Caco-2 (cell line): Measurements from ENCODE around the gene TEN1. TPM values are rescaled to one million over a fixed set of nuclear protein-coding genes. Genes with fewer than 3 reads are reported as not detected.

Experiments used
- BruUV-seq: library from RNA; stranded (reverse); fragments of 400-500 nt; replicated peaks from 2 replicates; lab custom pipeline; 2021; lab: Mats Ljungman, UMichigan
- CTCF ChIA-PET: fragments of 300-600 bp; sonication (Branson Sonifier 250); formaldehyde crosslinking; loops from one replicate; lab custom pipeline; 2022; ENCODE audit warnings: antibody characterized with exemption; lab: Charles Lee
- POLR2A ChIA-PET: fragments of 300-600 bp; sonication (Branson Sonifier 250); formaldehyde crosslinking; loops from one replicate; lab custom pipeline; 2022; ENCODE audit warnings: antibody characterized with exemption; lab: Charles Lee
- DNase-seq, 2 experiments: peaks; one replicate each; pipeline versions ENCODE4 v3.0.0 to v3.0.0-alpha.2; 2020 to 2022
- H3K27me3 ChIP-seq: replicated peaks from 2 replicates; pipeline ENCODE4 v1.6.0; 2011; ENCODE audit warnings: low read length; ENCODE audit not compliant: control insufficient read depth, insufficient read depth
- H3K36me3 ChIP-seq: 2 replicates; pipeline ENCODE4 v1.5.1; 2011; ENCODE audit warnings: low read length; ENCODE audit not compliant: control insufficient read depth, insufficient read depth
- H3K4me1 ChIP-seq: fragments of 250-450 bp; sonication (Bioruptor Pico); 2 replicates; pipeline ENCODE4 v1.5.1; 2020; ENCODE audit warnings: mild to moderate bottlenecking
- H3K4me3 ChIP-seq: 2 replicates; pipeline ENCODE4 v1.5.1; 2011; ENCODE audit warnings: low read depth, mild to moderate bottlenecking, control low read depth, low read length
- H3K9me3 ChIP-seq: fragments of 250-450 bp; sonication (Bioruptor Pico); 2 replicates; pipeline ENCODE4 v1.5.1; 2020; ENCODE audit warnings: mild to moderate bottlenecking, moderate library complexity
- H3K27ac Mint-ChIP-seq: one replicate; pipeline ENCODE4 v1.8.0; 2022; ENCODE audit warnings: mixed read lengths; ENCODE audit not compliant: unreplicated experiment
- H3K27me3 Mint-ChIP-seq: one replicate; pipeline ENCODE4 v1.8.0; 2022; ENCODE audit warnings: mixed read lengths; ENCODE audit not compliant: insufficient read depth, unreplicated experiment
- H3K36me3 Mint-ChIP-seq: one replicate; pipeline ENCODE4 v1.8.0; 2022; ENCODE audit warnings: mild to moderate bottlenecking, mixed read lengths; ENCODE audit not compliant: insufficient read depth, unreplicated experiment
- H3K4me1 Mint-ChIP-seq: one replicate; pipeline ENCODE4 v1.8.0; 2022; ENCODE audit warnings: low read depth, mixed read lengths; ENCODE audit not compliant: unreplicated experiment
- H3K4me3 Mint-ChIP-seq: one replicate; pipeline ENCODE4 v1.8.0; 2022; ENCODE audit warnings: mild to moderate bottlenecking, moderate library complexity, mixed read lengths; ENCODE audit not compliant: unreplicated experiment
- H3K9me3 Mint-ChIP-seq: one replicate; pipeline ENCODE4 v1.8.0; 2022; ENCODE audit warnings: mixed read lengths; ENCODE audit not compliant: unreplicated experiment
- CTCF ChIP-seq, 2 experiments: fragments of 200-600 bp in 1 of 2; IDR thresholded peaks; 1 replicate in 1 of 2; 2 replicates in 1 of 2; pipeline versions ENCODE4 v1.5.1 to v1.8.0; 2011 to 2022; ENCODE audit warnings: antibody characterized with exemption in 1 of 2, control low read depth in 1 of 2, inconsistent platforms in 1 of 2, low read depth in 1 of 2, low read length in 1 of 2, mild to moderate bottlenecking in 1 of 2, moderate library complexity in 1 of 2; ENCODE audit not compliant: insufficient read depth in 1 of 2, severe bottlenecking in 1 of 2, unreplicated experiment in 1 of 2
- intact Hi-C: fragments of 100-400 bp; cut with micrococcal nuclease; formaldehyde crosslinking; loops from one replicate; pipeline ENCODE4 v1.10.0; 2022; ENCODE audit not compliant: unreplicated experiment
- total RNA-seq: library from RNA; stranded (reverse); gene quantifications from 2 replicates; pipeline ENCODE4 v1.2.3, GENCODE V29; 2022

The TEN1 gene
- total RNA-seq, 1 experiment from 2014 or later = 20.3 TPM

GRCh38 chr17:76009969-76010661 is 31.1 kb downstream of the TEN1 start:
- Mint-ChIP-seq H3K9me3 (peaks cover 6% of the 10 kb centered on the region), H3K4me3 (no peak overlapping the region), H3K27me3 (no peaks in the 10 kb centered on the region), H3K36me3 (peaks cover 9% of the 10 kb centered on the region), H3K27ac (no peak overlapping the region), H3K4me1 (peaks cover 12% of the 10 kb centered on the region)
- no peaks in the 10 kb centered on the region for H3K36me3 ChIP-seq
- POLR2A ChIA-PET = interaction anchor here (0.6 kb wide), 1 partner anchor 104 kb away, joined by 19 read pairs; no protein-coding TSS in a partner anchor
- H3K4me1 ChIP-seq = peaks cover 11% of the 10 kb centered on the region
- DNase-seq = no peak
- BruUV-seq = no TSS peak
- intact Hi-C loops = loop anchor here (5.0 kb wide), 1 partner anchor 267 kb away; no protein-coding TSS in a partner anchor
- no peaks in the 10 kb centered on the region for H3K27me3 ChIP-seq
- CTCF ChIA-PET = interaction anchor here (0.6 to 1.5 kb wide), 3 partner anchors 10 to 111 kb away, joined by 5 to 7 read pairs (median 5); partner anchors contain the start of genes CDK3 and MRPL38
- no peak for TF ChIP-seq CTCF (IDR thresholded peaks at IDR 0.05; ENCODE audit: insufficient read depth in 1 of 2, low read depth in 1 of 2, low read length in 1 of 2, severe bottlenecking in 1 of 2, unreplicated experiment in 1 of 2)
- no peaks in the 10 kb centered on the region for H3K9me3 ChIP-seq
- H3K4me3 ChIP-seq = no peak overlapping the region

GRCh38 chr17:76011951-76012350 is 32.9 kb downstream of the TEN1 start:
- no peaks in the 10 kb centered on the region for H3K27me3 Mint-ChIP-seq

More at GRCh38 chr17:76011951-76012350, 32.9 kb downstream of the TEN1 start:
- intact Hi-C loops = loop anchor here (5.0 kb wide), 1 partner anchor 265 kb away; no protein-coding TSS in a partner anchor
- peaks cover 4% of the 10 kb centered on the region for H3K36me3 Mint-ChIP-seq
- H3K27me3 ChIP-seq = no peaks in the 10 kb centered on the region
- H3K9me3 ChIP-seq = no peaks in the 10 kb centered on the region
- DNase-seq = no peak
- H3K9me3 Mint-ChIP-seq = peaks cover 6% of the 10 kb centered on the region
- BruUV-seq = no TSS peak
- H3K4me1 Mint-ChIP-seq = peaks cover 12% of the 10 kb centered on the region
- H3K4me1 ChIP-seq = peaks cover 11% of the 10 kb centered on the region
- ChIA-PET POLR2A (interaction anchor here (0.5 to 0.7 kb wide), 2 partner anchors 115 to 343 kb away, joined by 3 read pairs; partner anchors contain the start of gene TRIM65), CTCF (interaction anchor here (0.5 to 1.5 kb wide), 4 partner anchors 11 to 268 kb away, joined by 3 to 7 read pairs (median 3); partner anchors contain the start of gene CDK3)
- H3K4me3 ChIP-seq = no peak overlapping the region
- no peaks in the 10 kb centered on the region for H3K36me3 ChIP-seq
- H3K4me3 Mint-ChIP-seq = no peak overlapping the region
- TF ChIP-seq CTCF (IDR thresholded peaks at IDR 0.05; ENCODE audit: insufficient read depth in 1 of 2, low read depth in 1 of 2, low read length in 1 of 2, severe bottlenecking in 1 of 2, unreplicated experiment in 1 of 2) = no peak
- no peak overlapping the region for H3K27ac Mint-ChIP-seq
